ENCODE data around the gene RNF144A.

The RNF144A gene

GRCh38 chr2:6941299-6942046 is 24.3 kb downstream of the RNF144A start:
- no peak for DNase-seq (ENCODE audit: low spot score in 2 of 2)
- Histone ChIP-seq H3K9me3 (no peaks in the 10 kb centered on the region), H3K4me1 (no peaks in the 10 kb centered on the region), H3K36me3 (replicated peaks) (no peaks in the 10 kb centered on the region), H3K4me3 (no peak overlapping the region), H3K27me3 (ENCODE audit: low read depth) (no peaks in the 10 kb centered on the region)
- in situ Hi-C loops (cut with MboI; ENCODE audit: low sequenced_read_pairs) = no loop called here

GRCh38 chr2:6942848-6943247 is 25.6 kb downstream of the RNF144A start:
- in situ Hi-C loops (cut with MboI; ENCODE audit: low sequenced_read_pairs) = no loop called here
- Histone ChIP-seq H3K9me3 (no peaks in the 10 kb centered on the region), H3K27me3 (ENCODE audit: low read depth) (no peaks in the 10 kb centered on the region), H3K4me1 (no peaks in the 10 kb centered on the region), H3K36me3 (replicated peaks) (no peaks in the 10 kb centered on the region), H3K4me3 (no peak overlapping the region)
- DNase-seq (ENCODE audit: low spot score in 2 of 2) = no peak

GRCh38 chr2:6943523-6943922 is 26.3 kb downstream of the RNF144A start:
- Histone ChIP-seq H3K27me3 (ENCODE audit: low read depth) (no peaks in the 10 kb centered on the region), H3K9me3 (no peaks in the 10 kb centered on the region), H3K4me1 (no peaks in the 10 kb centered on the region), H3K4me3 (no peak overlapping the region), H3K36me3 (replicated peaks) (no peaks in the 10 kb centered on the region)
- in situ Hi-C loops (cut with MboI; ENCODE audit: low sequenced_read_pairs) = no loop called here
- DNase-seq (ENCODE audit: low spot score in 2 of 2) = no peak

- in situ Hi-C loops (cut with MboI; ENCODE audit: low sequenced_read_pairs) = no loop called here
- Histone ChIP-seq H3K9me3 (no peaks in the 10 kb centered on the region), H3K27me3 (ENCODE audit: low read depth) (no peaks in the 10 kb centered on the region), H3K36me3 (replicated peaks) (no peaks in the 10 kb centered on the region), H3K4me1 (no peaks in the 10 kb centered on the region), H3K4me3 (no peak overlapping the region)
- DNase-seq (ENCODE audit: low spot score in 2 of 2) = no peak
Measured at GRCh38 chr2:6943971-6944370, 26.8 kb downstream of the RNF144A start.

GRCh38 chr2:6944555-6944954 is 27.3 kb downstream of the RNF144A start:
- in situ Hi-C loops (cut with MboI; ENCODE audit: low sequenced_read_pairs) = no loop called here
- no peaks in the 10 kb centered on the region for H3K9me3 ChIP-seq
- DNase-seq (ENCODE audit: low spot score in 2 of 2) = no peak
- no peaks in the 10 kb centered on the region for H3K4me1 ChIP-seq
- H3K27me3 ChIP-seq (ENCODE audit: low read depth) = no peaks in the 10 kb centered on the region
- no peak overlapping the region for H3K4me3 ChIP-seq
- H3K36me3 ChIP-seq (replicated peaks) = no peaks in the 10 kb centered on the region

GRCh38 chr2:6945087-6945813 is 28.0 kb downstream of the RNF144A start:
- Histone ChIP-seq H3K27me3 (ENCODE audit: low read depth) (no peaks in the 10 kb centered on the region), H3K9me3 (no peaks in the 10 kb centered on the region), H3K4me1 (no peaks in the 10 kb centered on the region), H3K36me3 (replicated peaks) (no peaks in the 10 kb centered on the region), H3K4me3 (no peak overlapping the region)
- in situ Hi-C loops (cut with MboI; ENCODE audit: low sequenced_read_pairs) = no loop called here
- DNase-seq (ENCODE audit: low spot score in 2 of 2) = no peak

GRCh38 chr2:6945821-6946220 is 28.6 kb downstream of the RNF144A start:
- Histone ChIP-seq H3K36me3 (replicated peaks) (no peaks in the 10 kb centered on the region), H3K27me3 (ENCODE audit: low read depth) (no peaks in the 10 kb centered on the region), H3K4me1 (no peaks in the 10 kb centered on the region), H3K9me3 (no peaks in the 10 kb centered on the region), H3K4me3 (no peak overlapping the region)
- in situ Hi-C loops (cut with MboI; ENCODE audit: low sequenced_read_pairs) = no loop called here
- no peak for DNase-seq (ENCODE audit: low spot score in 2 of 2)

- DNase-seq (ENCODE audit: low spot score in 2 of 2) = no peak
- H3K4me3 ChIP-seq = no peak overlapping the region
- H3K4me1 ChIP-seq = no peaks in the 10 kb centered on the region
- no peaks in the 10 kb centered on the region for H3K27me3 ChIP-seq (ENCODE audit: low read depth)
- no peaks in the 10 kb centered on the region for H3K9me3 ChIP-seq
- H3K36me3 ChIP-seq (replicated peaks) = no peaks in the 10 kb centered on the region
- in situ Hi-C loops (cut with MboI; ENCODE audit: low sequenced_read_pairs) = no loop called here
Measured at GRCh38 chr2:6946722-6947121, 29.5 kb downstream of the RNF144A start.

- H3K27me3 ChIP-seq (ENCODE audit: low read depth) = no peaks in the 10 kb centered on the region
- H3K9me3 ChIP-seq = no peaks in the 10 kb centered on the region
- DNase-seq (ENCODE audit: low spot score in 2 of 2) = no peak
- no peak overlapping the region for H3K4me3 ChIP-seq
- H3K36me3 ChIP-seq (replicated peaks) = no peaks in the 10 kb centered on the region
- in situ Hi-C loops (cut with MboI; ENCODE audit: low sequenced_read_pairs) = no loop called here
- H3K4me1 ChIP-seq = no peaks in the 10 kb centered on the region
Measured at GRCh38 chr2:6947929-6948676, 30.9 kb downstream of the RNF144A start.

- Histone ChIP-seq H3K27me3 (ENCODE audit: low read depth) (no peaks in the 10 kb centered on the region), H3K9me3 (no peaks in the 10 kb centered on the region), H3K36me3 (replicated peaks) (no peaks in the 10 kb centered on the region), H3K4me3 (no peak overlapping the region), H3K4me1 (no peaks in the 10 kb centered on the region)
- DNase-seq (ENCODE audit: low spot score in 2 of 2) = no peak
- in situ Hi-C loops (cut with MboI; ENCODE audit: low sequenced_read_pairs) = no loop called here
Measured at GRCh38 chr2:6948677-6949351, 31.6 kb downstream of the RNF144A start.

- Histone ChIP-seq H3K9me3 (no peaks in the 10 kb centered on the region), H3K4me3 (no peak overlapping the region), H3K27me3 (ENCODE audit: low read depth) (no peaks in the 10 kb centered on the region), H3K36me3 (replicated peaks) (no peaks in the 10 kb centered on the region), H3K4me1 (no peaks in the 10 kb centered on the region)
- in situ Hi-C loops (cut with MboI; ENCODE audit: low sequenced_read_pairs) = no loop called here
- no peak for DNase-seq (ENCODE audit: low spot score in 2 of 2)
Measured at GRCh38 chr2:6951046-6951445, 33.8 kb downstream of the RNF144A start.

- H3K27me3 ChIP-seq (ENCODE audit: low read depth) = no peaks in the 10 kb centered on the region
- no peak for DNase-seq (ENCODE audit: low spot score in 2 of 2)
- H3K4me1 ChIP-seq = no peaks in the 10 kb centered on the region
- no peak overlapping the region for H3K4me3 ChIP-seq
- H3K9me3 ChIP-seq = no peaks in the 10 kb centered on the region
- in situ Hi-C loops (cut with MboI; ENCODE audit: low sequenced_read_pairs) = no loop called here
- H3K36me3 ChIP-seq (replicated peaks) = no peaks in the 10 kb centered on the region
Measured at GRCh38 chr2:6952101-6952500, 34.9 kb downstream of the RNF144A start.

- in situ Hi-C loops (cut with MboI; ENCODE audit: low sequenced_read_pairs) = no loop called here
- no peak for DNase-seq (ENCODE audit: low spot score in 2 of 2)
- Histone ChIP-seq H3K27me3 (ENCODE audit: low read depth) (no peaks in the 10 kb centered on the region), H3K4me3 (no peak overlapping the region), H3K9me3 (no peaks in the 10 kb centered on the region), H3K4me1 (no peaks in the 10 kb centered on the region), H3K36me3 (replicated peaks) (no peaks in the 10 kb centered on the region)
Measured at GRCh38 chr2:6954586-6954985, 37.4 kb downstream of the RNF144A start.
